Measurements from ENCODE around the gene KCNH6. TPM values are rescaled to one million over a fixed set of nuclear protein-coding genes. Genes with fewer than 3 reads are reported as not detected.

Gene KCNH6
- total and polyA plus RNA-seq, 9 of the 15 experiments (the other 6 are each of a cell fraction or from before 2014, with no cell fraction given), result not detected

DNA sequence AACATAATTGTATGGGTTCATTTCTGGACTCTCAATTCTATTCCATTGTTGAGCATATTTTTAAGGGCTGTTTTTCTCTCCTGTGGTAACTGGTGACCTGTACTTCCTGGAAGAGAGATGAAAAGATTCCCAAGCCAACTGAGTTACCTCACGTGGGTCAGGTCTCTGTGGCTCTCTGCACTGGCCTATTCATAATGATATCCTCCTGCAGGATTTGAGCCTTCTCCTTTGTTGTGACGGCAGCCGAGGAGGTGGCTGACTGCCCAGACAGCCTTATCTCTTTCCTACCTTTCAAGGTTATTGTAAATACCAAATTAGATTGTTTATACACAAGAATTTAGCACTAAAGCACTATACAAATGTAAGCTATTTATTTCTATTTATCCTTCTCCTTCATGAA lies 49.0 kb upstream of the KCNH6 start (continued):
- TF ChIP-seq ZNF561 (CRISPR knock-in tag; conservative IDR thresholded peaks at IDR 0.05) (no peak), PCBP1 (IDR thresholded peaks at IDR 0.05; ENCODE audit: low read depth, low read length, poor library complexity, severe bottlenecking) (no peak), SNIP1 (IDR thresholded peaks at IDR 0.05; ENCODE audit: low read depth) (no peak), SREBF1 (IDR thresholded peaks at IDR 0.05; ENCODE audit: borderline replicate concordance, low read depth, low read length) (no peak), HMGN3 (IDR thresholded peaks at IDR 0.05; ENCODE audit: borderline replicate concordance, extremely low read depth, insufficient read length, low read depth, low read length) (no peak), SIN3B (IDR thresholded peaks at IDR 0.05; ENCODE audit: low read depth) (no peak), ATF7 (IDR thresholded peaks at IDR 0.05) (0 out of 2 replicates have a peak, but pooled peaks have one; percentile 21), BACH1 (tag; IDR thresholded peaks at IDR 0.05) (no peak), BHLHE40 (IDR thresholded peaks at IDR 0.05; ENCODE audit: low read length) (no peak), MECOM (CRISPR knock-in tag; IDR thresholded peaks at IDR 0.05) (no peak), MYBL2 (IDR thresholded peaks at IDR 0.05; ENCODE audit: low read depth) (no peak), MYBL2 (CRISPR knock-in tag; IDR thresholded peaks at IDR 0.05; ENCODE audit: borderline replicate concordance) (no peak), TCFL5 (CRISPR knock-in tag; conservative IDR thresholded peaks at IDR 0.05) (no peak), IRF2 (CRISPR knock-in tag; IDR thresholded peaks at IDR 0.05) (no peak), ZNF121 (CRISPR knock-in tag; conservative IDR thresholded peaks at IDR 0.05) (no peak), ZNF586 (CRISPR knock-in tag; conservative IDR thresholded peaks at IDR 0.05) (no peak), ZNF717 (CRISPR knock-in tag; IDR thresholded peaks at IDR 0.05) (no peak), DDX20 (tag; IDR thresholded peaks at IDR 0.05; ENCODE audit: low read depth) (no peak), TRIM25 (IDR thresholded peaks at IDR 0.05; ENCODE audit: borderline replicate concordance) (no peak), RB1 (IDR thresholded peaks at IDR 0.05; ENCODE audit: low read depth) (no peak), ZNF174 (CRISPR knock-in tag; IDR thresholded peaks at IDR 0.05) (no peak)
- TF ChIP-seq, protein P1, sequence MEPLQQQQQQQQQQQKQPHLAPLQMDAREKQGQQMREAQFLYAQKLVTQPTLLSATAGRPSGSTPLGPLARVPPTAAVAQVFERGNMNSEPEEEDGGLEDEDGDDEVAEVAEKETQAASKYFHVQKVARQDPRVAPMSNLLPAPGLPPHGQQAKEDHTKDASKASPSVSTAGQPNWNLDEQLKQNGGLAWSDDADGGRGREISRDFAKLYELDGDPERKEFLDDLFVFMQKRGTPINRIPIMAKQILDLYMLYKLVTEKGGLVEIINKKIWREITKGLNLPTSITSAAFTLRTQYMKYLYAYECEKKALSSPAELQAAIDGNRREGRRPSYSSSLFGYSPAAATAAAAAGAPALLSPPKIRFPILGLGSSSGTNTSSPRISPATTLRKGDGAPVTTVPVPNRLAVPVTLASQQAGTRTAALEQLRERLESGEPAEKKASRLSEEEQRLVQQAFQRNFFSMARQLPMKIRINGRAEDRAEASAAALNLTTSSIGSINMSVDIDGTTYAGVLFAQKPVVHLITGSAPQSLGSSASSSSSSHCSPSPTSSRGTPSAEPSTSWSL (CRISPR knock-in tag; IDR thresholded peaks at IDR 0.05; ENCODE audit: borderline replicate concordance), result no peak
- TF ChIP-seq, protein P2, sequence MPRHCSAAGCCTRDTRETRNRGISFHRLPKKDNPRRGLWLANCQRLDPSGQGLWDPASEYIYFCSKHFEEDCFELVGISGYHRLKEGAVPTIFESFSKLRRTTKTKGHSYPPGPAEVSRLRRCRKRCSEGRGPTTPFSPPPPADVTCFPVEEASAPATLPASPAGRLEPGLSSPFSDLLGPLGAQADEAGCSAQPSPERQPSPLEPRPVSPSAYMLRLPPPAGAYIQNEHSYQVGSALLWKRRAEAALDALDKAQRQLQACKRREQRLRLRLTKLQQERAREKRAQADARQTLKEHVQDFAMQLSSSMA (CRISPR knock-in tag; IDR thresholded peaks at IDR 0.05), result no peak
- TF ChIP-seq, protein P3, sequence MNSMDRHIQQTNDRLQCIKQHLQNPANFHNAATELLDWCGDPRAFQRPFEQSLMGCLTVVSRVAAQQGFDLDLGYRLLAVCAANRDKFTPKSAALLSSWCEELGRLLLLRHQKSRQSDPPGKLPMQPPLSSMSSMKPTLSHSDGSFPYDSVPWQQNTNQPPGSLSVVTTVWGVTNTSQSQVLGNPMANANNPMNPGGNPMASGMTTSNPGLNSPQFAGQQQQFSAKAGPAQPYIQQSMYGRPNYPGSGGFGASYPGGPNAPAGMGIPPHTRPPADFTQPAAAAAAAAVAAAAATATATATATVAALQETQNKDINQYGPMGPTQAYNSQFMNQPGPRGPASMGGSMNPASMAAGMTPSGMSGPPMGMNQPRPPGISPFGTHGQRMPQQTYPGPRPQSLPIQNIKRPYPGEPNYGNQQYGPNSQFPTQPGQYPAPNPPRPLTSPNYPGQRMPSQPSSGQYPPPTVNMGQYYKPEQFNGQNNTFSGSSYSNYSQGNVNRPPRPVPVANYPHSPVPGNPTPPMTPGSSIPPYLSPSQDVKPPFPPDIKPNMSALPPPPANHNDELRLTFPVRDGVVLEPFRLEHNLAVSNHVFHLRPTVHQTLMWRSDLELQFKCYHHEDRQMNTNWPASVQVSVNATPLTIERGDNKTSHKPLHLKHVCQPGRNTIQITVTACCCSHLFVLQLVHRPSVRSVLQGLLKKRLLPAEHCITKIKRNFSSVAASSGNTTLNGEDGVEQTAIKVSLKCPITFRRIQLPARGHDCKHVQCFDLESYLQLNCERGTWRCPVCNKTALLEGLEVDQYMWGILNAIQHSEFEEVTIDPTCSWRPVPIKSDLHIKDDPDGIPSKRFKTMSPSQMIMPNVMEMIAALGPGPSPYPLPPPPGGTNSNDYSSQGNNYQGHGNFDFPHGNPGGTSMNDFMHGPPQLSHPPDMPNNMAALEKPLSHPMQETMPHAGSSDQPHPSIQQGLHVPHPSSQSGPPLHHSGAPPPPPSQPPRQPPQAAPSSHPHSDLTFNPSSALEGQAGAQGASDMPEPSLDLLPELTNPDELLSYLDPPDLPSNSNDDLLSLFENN (IDR thresholded peaks at IDR 0.05; ENCODE audit: low read depth in 2 of 2, low read length in 2 of 2), result no peak
